GM12878 (cell line): ENCODE measurements around the gene CABLES1. TPM values are rescaled to one million over a fixed set of nuclear protein-coding genes. Genes with fewer than 3 reads are reported as not detected.

Experiments
- BACH1 ChIP-seq: fragments of 450-650 bp; IDR thresholded peaks from 2 replicates; pipeline ENCODE4 v1.6.1; 2017; ENCODE audit warnings: mild to moderate bottlenecking, borderline replicate concordance
- CEBPZ ChIP-seq: fragments of 150-350 bp; IDR thresholded peaks from 2 replicates; pipeline ENCODE4 v1.6.1; 2016; ENCODE audit warnings: low read depth, low read length
- RAD21 ChIP-seq: IDR thresholded peaks from 2 replicates; pipeline ENCODE4 v1.6.1; 2011; ENCODE audit warnings: mild to moderate bottlenecking, low read depth, low read length, moderate library complexity; ENCODE audit not compliant: insufficient read depth
- ZBTB40 ChIP-seq: fragments of 450-650 bp; IDR thresholded peaks from 2 replicates; pipeline ENCODE4 v1.6.1; 2016; ENCODE audit warnings: mild to moderate bottlenecking, moderate library complexity, borderline replicate concordance
- polyA plus RNA-seq, 11 experiments: library from polyadenylated mRNA; depleted of rRNA in 4 of 11; unstranded in 6 of 11; stranded (reverse) in 5 of 11; fragments of >200 nt; fragmentation: Nextera tagmentation in 4 of 11; fragmentation: Illumina TruSeq in 1 of 11; extraction: Ambion mirVana in 4 of 11; extraction: Trizol in 1 of 11; gene quantifications; 1 replicate in 1 of 11; 2 replicates in 10 of 11; pipeline versions ENCODE4 v1.2.1 to v1.2.3, GENCODE V29; 2011 to 2016; ENCODE audit warnings: inconsistent platforms in 2 of 11, missing spikeins in 2 of 11, low read depth in 1 of 11
- total RNA-seq, 4 experiments: library from RNA; depleted of rRNA in 3 of 4; stranded (reverse); fragments of >200 nt in 3 of 4; fragmentation: Illumina TruSeq in 1 of 4; extraction: Trizol in 1 of 4; gene quantifications; 2 replicates each; pipeline versions ENCODE4 v1.2.1 to v1.2.3, GENCODE V29; 2013 to 2021

The CABLES1 gene
- total and polyA plus RNA-seq, 10 of the 15 experiments (the other 5 are each of a cell fraction or from before 2014, with no cell fraction given) = 2.9 to 27.2 (median 8.2) TPM

GRCh38 chr18:23146861-23147469, 11.7 kb downstream of the CABLES1 start (continued):
- no peak for TF ChIP-seq ZBTB40
- TF ChIP-seq BACH1 = no peak
- TF ChIP-seq CEBPZ = no peak
- TF ChIP-seq RAD21 = no peak
